H1 (cell line): ENCODE data around the gene AGPAT2. TPM values are rescaled to one million over a fixed set of nuclear protein-coding genes. Genes with fewer than 3 reads are reported as not detected.

Source experiments
- CTCF ChIA-PET: fragments of 300-600 bp; sonication (Branson Sonifier 250); formaldehyde crosslinking; loops from one replicate; lab custom pipeline; 2021; ENCODE audit not compliant: partially characterized antibody; lab: Charles Lee
- POLR2A ChIA-PET: fragments of 300-600 bp; sonication (Branson Sonifier 250); formaldehyde crosslinking; loops from one replicate; lab custom pipeline; 2021; ENCODE audit warnings: inconsistent platforms; ENCODE audit not compliant: partially characterized antibody; lab: Charles Lee
- DNase-seq, 2 experiments: peaks; one replicate each; pipeline versions ENCODE4 v3.0.0 to v3.0.0-alpha.2; 2010 to 2022; ENCODE audit warnings: low spot score in 2 of 2, low read depth in 1 of 2, mixed read lengths in 1 of 2
- FAIRE-seq: peaks from 2 replicates; lab custom pipeline; 2011; peaks lifted over from hg19 to GRCh38; lab: Jason Lieb, UNC
- H2AFZ ChIP-seq: 2 replicates; pipeline ENCODE4 v1.8.1; 2012; ENCODE audit warnings: low read length, inconsistent platforms
- H2AK5ac ChIP-seq: 2 replicates; pipeline ENCODE4 v1.6.1; 2013; ENCODE audit warnings: low read depth, low read length
- H2BK120ac ChIP-seq: replicated peaks from 2 replicates; pipeline ENCODE3; 2013; ENCODE audit warnings: low read depth, low read length, inconsistent platforms
- H2BK12ac ChIP-seq: 2 replicates; pipeline ENCODE4 v1.6.1; 2013; ENCODE audit warnings: low read depth, low read length
- H2BK15ac ChIP-seq: 2 replicates; pipeline ENCODE4 v1.6.1; 2013; ENCODE audit warnings: low read length
- H2BK20ac ChIP-seq: 2 replicates; pipeline ENCODE4 v1.6.1; 2013; ENCODE audit warnings: low read length
- H2BK5ac ChIP-seq: 2 replicates; pipeline ENCODE4 v1.6.1; 2013; ENCODE audit warnings: low read depth, low read length
- H3K14ac ChIP-seq: 2 replicates; pipeline ENCODE4 v1.6.1; 2013; ENCODE audit warnings: inconsistent platforms; ENCODE audit not compliant: insufficient read length
- H3K18ac ChIP-seq: 2 replicates; pipeline ENCODE4 v1.6.1; 2013; ENCODE audit warnings: low read length; ENCODE audit errors: extremely low read depth
- H3K23ac ChIP-seq: 2 replicates; pipeline ENCODE4 v1.6.1; 2013; ENCODE audit warnings: inconsistent platforms; ENCODE audit not compliant: insufficient read length
- H3K23me2 ChIP-seq: 2 replicates; pipeline ENCODE4 v1.6.1; 2013; ENCODE audit warnings: low read depth, low read length
- H3K27ac ChIP-seq: 2 replicates; pipeline ENCODE4 v1.6.1; 2011; ENCODE audit warnings: low read depth, low read length, inconsistent platforms
- H3K27me3 ChIP-seq, 4 experiments: replicated peaks in 1 of 4; 1 replicate in 1 of 4; 2 replicates in 3 of 4; pipeline versions ENCODE4 v1.6.1 to v1.8.1; 2011 to 2013; ENCODE audit warnings: low read length in 3 of 4, mild to moderate bottlenecking in 3 of 4, inconsistent platforms in 2 of 4, mixed read lengths in 2 of 4, moderate library complexity in 1 of 4; ENCODE audit not compliant: control insufficient read depth in 3 of 4, insufficient read depth in 3 of 4; ENCODE audit errors: extremely low read depth in 1 of 4
- H3K36me3 ChIP-seq, 4 experiments: 2 replicates each; pipeline versions ENCODE4 v1.6.1 to v1.8.1; 2011 to 2013; ENCODE audit warnings: mild to moderate bottlenecking in 4 of 4, low read length in 3 of 4, moderate library complexity in 2 of 4, control low read depth in 1 of 4, inconsistent platforms in 1 of 4; ENCODE audit not compliant: insufficient read depth in 4 of 4, control insufficient read depth in 2 of 4
- H3K4ac ChIP-seq: replicated peaks from 2 replicates; pipeline ENCODE3; 2013; ENCODE audit warnings: low read length, low read depth, mixed read lengths, inconsistent platforms; ENCODE audit not compliant: insufficient read length
- H3K4me1 ChIP-seq, 4 experiments: replicated peaks in 1 of 4; 1 replicate in 1 of 4; 2 replicates in 3 of 4; pipeline versions ENCODE4 v1.6.1 to v1.8.1; 2011 to 2013; ENCODE audit warnings: low read length in 3 of 4, inconsistent platforms in 2 of 4, mixed read lengths in 1 of 4; ENCODE audit not compliant: insufficient read depth in 4 of 4, control insufficient read depth in 3 of 4
- H3K4me2 ChIP-seq, 2 experiments: 2 replicates each; pipeline versions ENCODE4 v1.6.1 to v1.8.1; 2011 to 2013; ENCODE audit warnings: low read depth in 2 of 2, low read length in 2 of 2, control low read depth in 1 of 2, inconsistent platforms in 1 of 2, mild to moderate bottlenecking in 1 of 2; ENCODE audit not compliant: insufficient read depth in 1 of 2
- H3K4me3 ChIP-seq, 4 experiments: fragments of 200-600, 300-600 bp in 1 of 4; sonication (generic), shearing (Covaris generic), sonication (Bioruptor Twin) in 1 of 4; 2 replicates each; pipeline versions ENCODE4 v1.5.1 to v1.8.1; 2011 to 2016; ENCODE audit warnings: low read length in 4 of 4, low read depth in 3 of 4, control low read depth in 2 of 4, inconsistent platforms in 2 of 4, mild to moderate bottlenecking in 2 of 4, mixed read lengths in 1 of 4, moderate library complexity in 1 of 4; ENCODE audit not compliant: insufficient read depth in 2 of 4; ENCODE audit errors: extremely low read depth in 1 of 4
- H3K56ac ChIP-seq: replicated peaks from 2 replicates; pipeline ENCODE3; 2013; ENCODE audit warnings: low read depth, mild to moderate bottlenecking, mixed read lengths, low read length, inconsistent platforms; ENCODE audit not compliant: insufficient read length
- H3K79me1 ChIP-seq: 2 replicates; pipeline ENCODE4 v1.6.1; 2013; ENCODE audit warnings: low read depth, low read length, control low read depth
- H3K79me2 ChIP-seq, 2 experiments: 2 replicates each; pipeline versions ENCODE4 v1.6.1 to v1.8.1; 2012 to 2013; ENCODE audit warnings: low read length in 2 of 2, mild to moderate bottlenecking in 2 of 2, inconsistent platforms in 1 of 2; ENCODE audit not compliant: insufficient read depth in 2 of 2, control insufficient read depth in 1 of 2
- H3K9ac ChIP-seq, 4 experiments: replicated peaks in 1 of 4; 1 replicate in 1 of 4; 2 replicates in 3 of 4; pipeline versions ENCODE4 v1.6.1 to v1.8.1; 2011 to 2013; ENCODE audit warnings: low read depth in 3 of 4, low read length in 3 of 4, control low read depth in 2 of 4, mild to moderate bottlenecking in 2 of 4, moderate library complexity in 2 of 4, inconsistent platforms in 1 of 4; ENCODE audit errors: extremely low read depth in 1 of 4
- H3K9me3 ChIP-seq, 2 experiments: 2 replicates each; pipeline versions ENCODE4 v1.6.1 to v1.8.1; 2012 to 2013; ENCODE audit warnings: mild to moderate bottlenecking in 2 of 2, moderate library complexity in 2 of 2, control low read depth in 1 of 2, inconsistent platforms in 1 of 2, low read depth in 1 of 2, low read length in 1 of 2, mixed read lengths in 1 of 2; ENCODE audit not compliant: insufficient read depth in 2 of 2
- H4K20me1 ChIP-seq, 2 experiments: replicated peaks in 1 of 2; 2 replicates each; pipeline versions ENCODE3 to v1.8.1; 2011 to 2013; ENCODE audit warnings: inconsistent platforms in 2 of 2, low read length in 2 of 2, mild to moderate bottlenecking in 1 of 2; ENCODE audit not compliant: insufficient read depth in 2 of 2, control insufficient read depth in 1 of 2
- H4K5ac ChIP-seq: 2 replicates; pipeline ENCODE4 v1.6.1; 2013; ENCODE audit warnings: low read length, low read depth, mixed read lengths, inconsistent platforms; ENCODE audit not compliant: insufficient read length
- H4K8ac ChIP-seq: 2 replicates; pipeline ENCODE4 v1.8.0; 2013; ENCODE audit warnings: mild to moderate bottlenecking, moderate library complexity, low read length, inconsistent platforms; ENCODE audit not compliant: insufficient read depth; ENCODE audit errors: extremely low read depth
- H4K91ac ChIP-seq: replicated peaks from 2 replicates; pipeline ENCODE3; 2013; ENCODE audit warnings: low read length, mixed read lengths, inconsistent platforms; ENCODE audit not compliant: insufficient read length
- BACH1 ChIP-seq: IDR thresholded peaks from 2 replicates; pipeline ENCODE4 v1.6.1; 2012; ENCODE audit warnings: low read length, improper control_type of control experiment
- CHD1 ChIP-seq: IDR thresholded peaks from 2 replicates; pipeline ENCODE4 v1.6.1; 2012; ENCODE audit warnings: low read depth, low read length, improper control_type of control experiment
- GABPA ChIP-seq: IDR thresholded peaks from 2 replicates; pipeline ENCODE4 v1.6.1; 2011; ENCODE audit warnings: mild to moderate bottlenecking, low read length, moderate library complexity, borderline replicate concordance; ENCODE audit not compliant: insufficient read depth
- GTF2F1 ChIP-seq: IDR thresholded peaks from 2 replicates; pipeline ENCODE4 v1.6.1; 2012; ENCODE audit warnings: low read depth, low read length, improper control_type of control experiment, borderline replicate concordance
- POU5F1 ChIP-seq: IDR thresholded peaks from 2 replicates; pipeline ENCODE4 v1.6.1; 2011; ENCODE audit warnings: low read depth, mild to moderate bottlenecking, low read length, moderate library complexity
- RAD21 ChIP-seq, 2 experiments: IDR thresholded peaks in 1 of 2; conservative IDR thresholded peaks in 1 of 2; 2 replicates each; pipeline ENCODE4 v1.6.1; 2011; ENCODE audit warnings: low read depth in 2 of 2, low read length in 2 of 2, improper control_type of control experiment in 1 of 2, inconsistent platforms in 1 of 2, mild to moderate bottlenecking in 1 of 2, moderate library complexity in 1 of 2
- RNF2 ChIP-seq: fragments of 200-900, 300-1000 bp; sonication (generic); IDR thresholded peaks from 2 replicates; pipeline ENCODE4 v1.7.1; 2016; ENCODE audit warnings: borderline replicate concordance, low read depth, mild to moderate bottlenecking, antibody characterized with exemption, low read length; ENCODE audit not compliant: poor library complexity, severe bottlenecking; ENCODE audit errors: missing control alignments
- SIN3A ChIP-seq, 2 experiments: IDR thresholded peaks in 1 of 2; conservative IDR thresholded peaks in 1 of 2; 2 replicates each; pipeline ENCODE4 v1.6.1; 2011 to 2012; ENCODE audit warnings: low read length in 2 of 2, improper control_type of control experiment in 1 of 2, low read depth in 1 of 2, mild to moderate bottlenecking in 1 of 2
- TAF7 ChIP-seq: optimal IDR thresholded peaks from 2 replicates; pipeline ENCODE3; 2011; ENCODE audit warnings: low read depth, mild to moderate bottlenecking, inconsistent platforms, low read length, moderate library complexity, borderline replicate concordance
- TEAD4 ChIP-seq: IDR thresholded peaks from 2 replicates; pipeline ENCODE4 v1.6.1; 2012; ENCODE audit warnings: low read depth, low read length, inconsistent platforms, mixed read lengths
- YY1 ChIP-seq: IDR thresholded peaks from 2 replicates; pipeline ENCODE4 v1.6.1; 2011; ENCODE audit warnings: low read depth, mild to moderate bottlenecking, low read length
- WGBS, 2 experiments: shearing (Covaris generic) in 1 of 2; methylation state at CpG; one replicate each; pipeline versions ENCODE4 v1.1.6 to v1.1.7; 2013 to 2015; ENCODE audit warnings: low lambda C conversion rate in 2 of 2, mixed read lengths in 2 of 2, inconsistent platforms in 1 of 2, low coverage in 1 of 2, missing lambda C conversion rate in 1 of 2; ENCODE audit not compliant: insufficient replicate concordance in 2 of 2, insufficient coverage in 1 of 2, insufficient read length in 1 of 2; ENCODE audit errors: extremely low coverage in 1 of 2, missing lambda C conversion rate in 1 of 2; 5-methylcytosine and 5-hydroxymethylcytosine counted together
- polyA plus RNA-seq, 7 experiments: library from polyadenylated mRNA; depleted of rRNA in 3 of 7; stranded (reverse) in 5 of 7; unstranded in 2 of 7; fragments of >200 nt in 5 of 7; fragments of 200-250 nt in 2 of 7; gene quantifications; 1 replicate in 5 of 7; 2 replicates in 1 of 7; 4 replicates in 1 of 7; pipeline versions ENCODE4 v1.2.1 to v1.2.3, GENCODE V29; 2011 to 2013; ENCODE audit warnings: missing spikeins in 2 of 7, mixed read lengths in 2 of 7
- total RNA-seq: library from RNA; stranded (reverse); fragmentation: NEBNext Ultra II Directional; extraction: Animal tissue kit (Norgen Biotek cat#: 25700); gene quantifications from 2 replicates; pipeline ENCODE4 v1.2.1, GENCODE V29; 2021

The AGPAT2 gene
- total and polyA plus RNA-seq, 2 of the 8 experiments (the other 6 are each of a cell fraction or from before 2014, with no cell fraction given) = 31.6 to 37.6 TPM

DNA sequence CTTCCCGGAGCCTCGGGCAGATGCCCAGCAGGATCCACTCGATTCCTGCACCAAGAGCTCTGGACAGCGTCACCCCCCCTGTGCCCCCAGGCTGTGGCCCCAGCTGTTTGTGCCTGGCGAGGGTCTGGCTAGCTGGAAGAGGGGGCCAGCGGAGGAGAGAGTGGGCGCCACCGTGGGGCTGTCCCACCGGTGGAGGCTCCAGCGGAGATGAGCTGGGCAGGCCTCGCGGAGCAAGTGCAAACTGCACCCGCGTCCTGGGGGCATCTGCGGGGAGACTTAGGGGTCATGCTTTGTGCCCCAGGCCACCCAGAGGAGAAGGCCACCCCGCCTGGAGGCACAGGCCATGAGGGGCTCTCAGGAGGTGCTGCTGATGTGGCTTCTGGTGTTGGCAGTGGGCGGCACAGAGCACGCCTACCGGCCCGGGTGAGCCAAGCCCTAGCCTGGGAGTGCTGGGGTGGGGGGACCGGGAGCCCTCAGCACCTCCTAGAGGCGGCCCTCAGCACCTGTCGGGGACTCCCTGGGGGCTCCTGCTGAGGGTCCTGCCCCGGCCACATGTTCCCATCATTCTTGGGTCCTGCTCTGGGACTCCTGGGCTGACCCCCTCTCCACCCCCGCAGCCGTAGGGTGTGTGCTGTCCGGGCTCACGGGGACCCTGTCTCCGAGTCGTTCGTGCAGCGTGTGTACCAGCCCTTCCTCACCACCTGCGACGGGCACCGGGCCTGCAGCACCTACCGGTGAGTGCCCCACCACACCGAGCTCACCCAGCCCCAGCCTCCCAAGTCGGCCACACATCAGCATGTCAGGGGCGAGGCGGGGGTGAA, 19.1 kb downstream of the AGPAT2 start:
- ChIA-PET CTCF (interaction anchor here (0.9 to 2.4 kb wide), 6 partner anchors 8 to 225 kb away, joined by 3 to 11 read pairs (median 6); no protein-coding TSS in a partner anchor), POLR2A (no interaction called here)
- no peak overlapping the region for H3K4me2 ChIP-seq

More for the DNA sequence above, 19.1 kb downstream of the AGPAT2 start:
- H3K36me3 ChIP-seq = no peaks in the 10 kb centered on the region
- H3K27ac ChIP-seq = no peak overlapping the region
- no peak overlapping the region for H3K23ac ChIP-seq
- H4K20me1 ChIP-seq = peaks cover 0 to 9% of the 10 kb centered on the region in 2 experiments
- H2BK120ac ChIP-seq = no peak overlapping the region
- no peak overlapping the region for H2BK15ac ChIP-seq
- H3K4ac ChIP-seq = no peak overlapping the region
- H3K9ac ChIP-seq = no peak overlapping the region
- H4K91ac ChIP-seq = no peak overlapping the region
- H3K4me3 ChIP-seq = no peak overlapping the region
- no peak overlapping the region for H2AK5ac ChIP-seq
- no peaks in the 10 kb centered on the region for H3K79me1 ChIP-seq
- H2AFZ ChIP-seq = no peak overlapping the region
- H3K18ac ChIP-seq = no peak overlapping the region
- WGBS, 2 experiments = 88% methylated on average over 21 of the region's 40 CpGs; no CpG with 5 or more reads in 1 of the 2 experiments
- H4K8ac ChIP-seq = peak overlapping the region; percentile 89; the same call in 1 of the 2 replicates
- H3K14ac ChIP-seq = no peak overlapping the region
- no peak overlapping the region for H2BK12ac ChIP-seq
- H2BK5ac ChIP-seq = 0 out of 2 replicates have a peak overlapping the region, but pooled peaks have one; percentile 35
- H3K9me3 ChIP-seq = no peaks in the 10 kb centered on the region
- H3K4me1 ChIP-seq = peaks cover 0 to 4% (median 2%) of the 10 kb centered on the region in 4 experiments; a peak in 4 of 7 replicates
- H3K79me2 ChIP-seq = no peaks in the 10 kb centered on the region
- no peak overlapping the region for H2BK20ac ChIP-seq
- FAIRE-seq (no peak), DNase-seq (no peak)
- no peaks in the 10 kb centered on the region; a peak in 2 of 7 replicates for H3K27me3 ChIP-seq
- TF ChIP-seq BACH1 (no peak), TAF7 (no peak), GABPA (no peak), TEAD4 (no peak), GTF2F1 (no peak), CHD1 (no peak), RAD21 (IDR thresholded peaks at IDR 0.05 in 1 of 2, conservative IDR thresholded peaks at IDR 0.05 in 1 of 2; ENCODE audit: low read depth in 2 of 2, low read length in 2 of 2) (no peak), YY1 (no peak), SIN3A (conservative IDR thresholded peaks at IDR 0.05 in 1 of 2, IDR thresholded peaks at IDR 0.05 in 1 of 2; ENCODE audit: low read depth in 1 of 2, low read length in 2 of 2) (no peak), POU5F1 (no peak), RNF2 (no peak)
- no peak overlapping the region for H4K5ac ChIP-seq
- no peaks in the 10 kb centered on the region; the same call in 1 of the 2 replicates for H3K23me2 ChIP-seq
- H3K56ac ChIP-seq = no peak overlapping the region
